ENCODE measurements around the gene NR0B2.
A peak's percentile ranks its signal among the peaks of the same experiment; 100 is the strongest.

The NR0B2 gene

GRCh38 chr1:26938004-26938658, 24.4 kb upstream of the NR0B2 start:
- Histone ChIP-seq H3K4me1 (ENCODE audit: control insufficient read depth, insufficient read depth, low read length) (no peaks in the 10 kb centered on the region), H3K9me3 (ENCODE audit: control insufficient read depth, low read length) (no peaks in the 10 kb centered on the region), H3K4me3 (ENCODE audit: insufficient read depth, low read depth, low read length) (no peak overlapping the region), H3K27me3 (ENCODE audit: control insufficient read depth, insufficient read depth, low read length, poor library complexity, severe bottlenecking) (no peaks in the 10 kb centered on the region), H3K36me3 (ENCODE audit: control insufficient read depth, insufficient read depth, low read length) (peaks cover 25% of the 10 kb centered on the region), H3K27ac (ENCODE audit: insufficient read depth, low read depth, low read length, poor library complexity, severe bottlenecking) (no peak overlapping the region)
- 93 to 96% methylated on average over 4 of the region's 4 CpGs for WGBS, 2 experiments

GRCh38 chr1:26936823-26937222, 23.0 kb upstream of the NR0B2 start:
- no peaks in the 10 kb centered on the region for H3K4me1 ChIP-seq (ENCODE audit: control insufficient read depth, insufficient read depth, low read length)
- peaks cover 26% of the 10 kb centered on the region for H3K36me3 ChIP-seq (ENCODE audit: control insufficient read depth, insufficient read depth, low read length)
- WGBS, 2 experiments, result 90 to 93% methylated on average over 4 to 6 of the region's 6 CpGs
- no peaks in the 10 kb centered on the region for H3K27me3 ChIP-seq (ENCODE audit: control insufficient read depth, insufficient read depth, low read length, poor library complexity, severe bottlenecking)
- H3K27ac ChIP-seq (ENCODE audit: insufficient read depth, low read depth, low read length, poor library complexity, severe bottlenecking), result no peak overlapping the region
- H3K4me3 ChIP-seq (ENCODE audit: insufficient read depth, low read depth, low read length), result no peak overlapping the region
- no peaks in the 10 kb centered on the region for H3K9me3 ChIP-seq (ENCODE audit: control insufficient read depth, low read length)

GRCh38 chr1:26932531-26932930, 18.8 kb upstream of the NR0B2 start:
- Histone ChIP-seq H3K36me3 (ENCODE audit: control insufficient read depth, insufficient read depth, low read length) (peaks cover 35% of the 10 kb centered on the region), H3K27me3 (ENCODE audit: control insufficient read depth, insufficient read depth, low read length, poor library complexity, severe bottlenecking) (no peaks in the 10 kb centered on the region), H3K9me3 (ENCODE audit: control insufficient read depth, low read length) (no peaks in the 10 kb centered on the region), H3K4me3 (ENCODE audit: insufficient read depth, low read depth, low read length) (no peak overlapping the region), H3K27ac (ENCODE audit: insufficient read depth, low read depth, low read length, poor library complexity, severe bottlenecking) (no peak overlapping the region), H3K4me1 (ENCODE audit: control insufficient read depth, insufficient read depth, low read length) (no peaks in the 10 kb centered on the region)
- WGBS, 2 experiments, result 90 to 100% methylated on average over 1 to 3 of the region's 3 CpGs

- Histone ChIP-seq H3K27ac (ENCODE audit: insufficient read depth, low read depth, low read length, poor library complexity, severe bottlenecking) (no peak overlapping the region), H3K36me3 (ENCODE audit: control insufficient read depth, insufficient read depth, low read length) (peaks cover 36% of the 10 kb centered on the region), H3K27me3 (ENCODE audit: control insufficient read depth, insufficient read depth, low read length, poor library complexity, severe bottlenecking) (no peaks in the 10 kb centered on the region), H3K4me1 (ENCODE audit: control insufficient read depth, insufficient read depth, low read length) (peaks cover 11% of the 10 kb centered on the region), H3K4me3 (ENCODE audit: insufficient read depth, low read depth, low read length) (no peak overlapping the region), H3K9me3 (ENCODE audit: control insufficient read depth, low read length) (no peaks in the 10 kb centered on the region)
- WGBS, 2 experiments, result 96 to 98% methylated on average over 3 of the region's 3 CpGs
Measured at GRCh38 chr1:26923711-26924110, 9.9 kb upstream of the NR0B2 start.

- H3K27ac ChIP-seq (ENCODE audit: insufficient read depth, low read depth, low read length, poor library complexity, severe bottlenecking), result no peak overlapping the region
- peaks cover 11% of the 10 kb centered on the region for H3K4me1 ChIP-seq (ENCODE audit: control insufficient read depth, insufficient read depth, low read length)
- H3K9me3 ChIP-seq (ENCODE audit: control insufficient read depth, low read length), result no peaks in the 10 kb centered on the region
- H3K27me3 ChIP-seq (ENCODE audit: control insufficient read depth, insufficient read depth, low read length, poor library complexity, severe bottlenecking), result no peaks in the 10 kb centered on the region
- H3K4me3 ChIP-seq (ENCODE audit: insufficient read depth, low read depth, low read length), result peak overlapping the region; percentile 88
- WGBS, 2 experiments, result 88 to 90% methylated on average over 3 of the region's 3 CpGs
- H3K36me3 ChIP-seq (ENCODE audit: control insufficient read depth, insufficient read depth, low read length), result peaks cover 31% of the 10 kb centered on the region
Measured at GRCh38 chr1:26922901-26923300, 9.1 kb upstream of the NR0B2 start.

GRCh38 chr1:26922431-26922729, 8.6 kb upstream of the NR0B2 start:
- WGBS, 2 experiments, result 55 to 61% methylated on average over 6 of the region's 6 CpGs
- Histone ChIP-seq H3K27ac (ENCODE audit: insufficient read depth, low read depth, low read length, poor library complexity, severe bottlenecking) (no peak overlapping the region), H3K36me3 (ENCODE audit: control insufficient read depth, insufficient read depth, low read length) (peaks cover 27% of the 10 kb centered on the region), H3K9me3 (ENCODE audit: control insufficient read depth, low read length) (no peaks in the 10 kb centered on the region), H3K4me1 (ENCODE audit: control insufficient read depth, insufficient read depth, low read length) (peaks cover 11% of the 10 kb centered on the region), H3K4me3 (ENCODE audit: insufficient read depth, low read depth, low read length) (peak overlapping the region; percentile 88), H3K27me3 (ENCODE audit: control insufficient read depth, insufficient read depth, low read length, poor library complexity, severe bottlenecking) (no peaks in the 10 kb centered on the region)

- H3K27ac ChIP-seq (ENCODE audit: insufficient read depth, low read depth, low read length, poor library complexity, severe bottlenecking), result peak within 1 kb of the TSS; percentile 52
- H3K4me3 ChIP-seq (ENCODE audit: insufficient read depth, low read depth, low read length), result peak within 1 kb of the TSS; percentile 88
- WGBS, 2 experiments, result 1% methylated on average over 83 of the region's 83 CpGs
- no peaks in the 10 kb centered on the region for H3K27me3 ChIP-seq (ENCODE audit: control insufficient read depth, insufficient read depth, low read length, poor library complexity, severe bottlenecking)
- H3K9me3 ChIP-seq (ENCODE audit: control insufficient read depth, low read length), result no peaks in the 10 kb centered on the region
- H3K4me1 ChIP-seq (ENCODE audit: control insufficient read depth, insufficient read depth, low read length), result peaks cover 11% of the 10 kb centered on the region
- peaks cover 22% of the 10 kb centered on the region for H3K36me3 ChIP-seq (ENCODE audit: control insufficient read depth, insufficient read depth, low read length)
Measured at GRCh38 chr1:26921540-26922430, 8.0 kb upstream of the NR0B2 start, which contains the start of gene NUDC. TSS of gene NUDC (plus strand) at chr1:26921743. CDS start at chr1:26921849, 106 bp downstream.

- Histone ChIP-seq H3K27ac (ENCODE audit: insufficient read depth, low read depth, low read length, poor library complexity, severe bottlenecking) (no peak overlapping the region), H3K36me3 (ENCODE audit: control insufficient read depth, insufficient read depth, low read length) (peaks cover 16% of the 10 kb centered on the region), H3K4me3 (ENCODE audit: insufficient read depth, low read depth, low read length) (peak overlapping the region; percentile 88), H3K4me1 (ENCODE audit: control insufficient read depth, insufficient read depth, low read length) (peaks cover 11% of the 10 kb centered on the region), H3K9me3 (ENCODE audit: control insufficient read depth, low read length) (no peaks in the 10 kb centered on the region), H3K27me3 (ENCODE audit: control insufficient read depth, insufficient read depth, low read length, poor library complexity, severe bottlenecking) (no peaks in the 10 kb centered on the region)
- 31 to 40% methylated on average over 7 of the region's 7 CpGs for WGBS, 2 experiments
Measured at GRCh38 chr1:26921126-26921539, 7.4 kb upstream of the NR0B2 start.

- Histone ChIP-seq H3K36me3 (ENCODE audit: control insufficient read depth, insufficient read depth, low read length) (no peaks in the 10 kb centered on the region), H3K4me3 (ENCODE audit: insufficient read depth, low read depth, low read length) (no peak overlapping the region), H3K27ac (ENCODE audit: insufficient read depth, low read depth, low read length, poor library complexity, severe bottlenecking) (no peak overlapping the region), H3K27me3 (ENCODE audit: control insufficient read depth, insufficient read depth, low read length, poor library complexity, severe bottlenecking) (no peaks in the 10 kb centered on the region), H3K9me3 (ENCODE audit: control insufficient read depth, low read length) (no peaks in the 10 kb centered on the region), H3K4me1 (ENCODE audit: control insufficient read depth, insufficient read depth, low read length) (no peaks in the 10 kb centered on the region)
- WGBS, 2 experiments, result 79 to 82% methylated on average over 5 of the region's 5 CpGs
Measured at GRCh38 chr1:26915204-26915842, 1.5 kb upstream of the NR0B2 start.

GRCh38 chr1:26913389-26913753, 404 bp downstream of the NR0B2 start:
- H3K27ac ChIP-seq (ENCODE audit: insufficient read depth, low read depth, low read length, poor library complexity, severe bottlenecking), result no peak overlapping the region
- H3K36me3 ChIP-seq (ENCODE audit: control insufficient read depth, insufficient read depth, low read length), result no peaks in the 10 kb centered on the region
- H3K9me3 ChIP-seq (ENCODE audit: control insufficient read depth, low read length), result no peaks in the 10 kb centered on the region
- H3K4me3 ChIP-seq (ENCODE audit: insufficient read depth, low read depth, low read length), result no peak overlapping the region
- no peaks in the 10 kb centered on the region for H3K27me3 ChIP-seq (ENCODE audit: control insufficient read depth, insufficient read depth, low read length, poor library complexity, severe bottlenecking)
- H3K4me1 ChIP-seq (ENCODE audit: control insufficient read depth, insufficient read depth, low read length), result no peaks in the 10 kb centered on the region
- WGBS, 2 experiments, result 90 to 91% methylated on average over 5 of the region's 5 CpGs

All from ectodermal cell (in vitro differentiated cells).